ENCODE results near the gene ZNF37A.

DNA sequence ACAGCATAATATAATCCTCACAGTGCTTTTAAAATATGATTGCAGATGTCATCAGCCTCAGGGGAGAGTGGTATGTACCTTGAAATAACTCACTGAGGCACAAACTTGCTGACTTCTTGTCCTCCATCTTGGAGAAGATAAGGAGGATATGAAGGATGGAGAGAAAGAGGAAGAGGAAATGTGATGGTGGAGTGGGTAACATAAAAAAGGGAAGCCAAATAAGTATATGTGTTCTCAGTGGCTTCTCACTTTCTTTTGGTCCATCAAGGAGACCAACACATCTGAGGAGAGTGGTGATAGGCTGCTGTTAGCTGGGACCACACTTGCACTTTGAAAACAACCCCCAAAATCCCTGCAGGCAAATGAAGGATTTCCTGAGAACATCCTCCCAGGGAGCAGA, 21.6 kb upstream of the ZNF37A start:
- TF ChIP-seq POLR2A (IDR thresholded peaks at IDR 0.05), result no peak
- TF ChIP-seq, protein P1, sequence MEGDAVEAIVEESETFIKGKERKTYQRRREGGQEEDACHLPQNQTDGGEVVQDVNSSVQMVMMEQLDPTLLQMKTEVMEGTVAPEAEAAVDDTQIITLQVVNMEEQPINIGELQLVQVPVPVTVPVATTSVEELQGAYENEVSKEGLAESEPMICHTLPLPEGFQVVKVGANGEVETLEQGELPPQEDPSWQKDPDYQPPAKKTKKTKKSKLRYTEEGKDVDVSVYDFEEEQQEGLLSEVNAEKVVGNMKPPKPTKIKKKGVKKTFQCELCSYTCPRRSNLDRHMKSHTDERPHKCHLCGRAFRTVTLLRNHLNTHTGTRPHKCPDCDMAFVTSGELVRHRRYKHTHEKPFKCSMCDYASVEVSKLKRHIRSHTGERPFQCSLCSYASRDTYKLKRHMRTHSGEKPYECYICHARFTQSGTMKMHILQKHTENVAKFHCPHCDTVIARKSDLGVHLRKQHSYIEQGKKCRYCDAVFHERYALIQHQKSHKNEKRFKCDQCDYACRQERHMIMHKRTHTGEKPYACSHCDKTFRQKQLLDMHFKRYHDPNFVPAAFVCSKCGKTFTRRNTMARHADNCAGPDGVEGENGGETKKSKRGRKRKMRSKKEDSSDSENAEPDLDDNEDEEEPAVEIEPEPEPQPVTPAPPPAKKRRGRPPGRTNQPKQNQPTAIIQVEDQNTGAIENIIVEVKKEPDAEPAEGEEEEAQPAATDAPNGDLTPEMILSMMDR (IDR thresholded peaks at IDR 0.05), result no peak

Data from sigmoid colon (tissue), 3 donors.